Measurements from ENCODE around the gene ZNF81.
"Not testable (repeated sequence)": the region's sequence is repeated elsewhere in the genome, so short reads cannot be mapped to it uniquely, and the experiment has no call there.

DNA sequence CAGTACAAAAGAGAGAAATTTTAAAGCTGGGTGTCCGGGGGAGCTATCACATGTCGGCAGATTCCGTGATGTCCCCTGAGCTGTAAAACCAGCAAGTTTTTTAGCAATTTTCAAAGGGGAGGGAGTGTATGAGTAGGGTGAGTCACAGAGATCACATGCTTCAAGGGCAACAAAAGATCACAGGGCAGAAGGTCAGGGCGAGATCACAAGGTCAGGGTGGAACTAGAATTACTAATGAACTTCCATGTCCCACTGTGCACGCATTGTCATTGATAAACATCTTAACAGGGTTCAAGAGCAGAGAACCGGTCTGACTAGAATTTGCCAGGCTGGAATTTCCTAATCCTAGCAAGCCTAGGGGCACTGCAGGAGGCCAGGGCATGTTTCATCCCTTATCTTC lies 125.1 kb downstream of the ZNF81 start:
- TF ChIP-seq SUZ12 (IDR thresholded peaks at IDR 0.05; ENCODE audit: extremely low read depth, insufficient read depth, insufficient read length); ZNF274 (IDR thresholded peaks at IDR 0.05; ENCODE audit: low read depth, low read length); YY1 (IDR thresholded peaks at IDR 0.05; ENCODE audit: insufficient read depth, insufficient read length): not testable (repeated sequence)
